WTC11 (cell line): Measurements from ENCODE around the gene SPINT2. TPM values are rescaled to one million over a fixed set of nuclear protein-coding genes. Genes with fewer than 3 reads are reported as not detected.

ENCODE experiments used
- ATAC-seq: fragments of 200-7000 bp; cut with Tn5 transposase; 2 replicates; pipeline ENCODE4 v1.10.0; 2021; ENCODE audit warnings: mild to moderate bottlenecking, moderate library complexity
- CTCF ChIA-PET: fragments of 300-600 bp; sonication (Branson Sonifier 250); formaldehyde crosslinking; loops from one replicate; lab custom pipeline; 2021; ENCODE audit warnings: antibody characterized with exemption; lab: Charles Lee
- POLR2A ChIA-PET: fragments of 350-600 bp; sonication (Branson Sonifier 250); formaldehyde crosslinking; loops from one replicate; lab custom pipeline; 2021; ENCODE audit warnings: antibody characterized with exemption; lab: Charles Lee
- DNase-seq: peaks from one replicate; pipeline ENCODE4 v3.0.0; 2021; ENCODE audit warnings: low spot score
- H3K27ac Mint-ChIP-seq: 2 replicates; pipeline ENCODE4 v1.8.0; 2021; ENCODE audit warnings: mixed read lengths
- H3K27me3 Mint-ChIP-seq: 2 replicates; pipeline ENCODE4 v1.8.0; 2021; ENCODE audit warnings: low read depth, mild to moderate bottlenecking, moderate library complexity, mixed read lengths
- H3K36me3 Mint-ChIP-seq: 2 replicates; pipeline ENCODE4 v1.8.0; 2021; ENCODE audit warnings: mixed read lengths
- H3K4me1 Mint-ChIP-seq: 2 replicates; pipeline ENCODE4 v1.8.0; 2022; ENCODE audit warnings: mixed read lengths
- H3K4me3 Mint-ChIP-seq: 2 replicates; pipeline ENCODE4 v1.8.0; 2021; ENCODE audit warnings: mild to moderate bottlenecking, moderate library complexity, mixed read lengths
- H3K9me3 Mint-ChIP-seq: 2 replicates; pipeline ENCODE4 v1.8.0; 2021; ENCODE audit warnings: mixed read lengths
- AR ChIP-seq: fragments of 250-450 bp; sonication (Bioruptor Pico); IDR thresholded peaks from 2 replicates; pipeline ENCODE4 v1.9.0; 2021; ENCODE audit warnings: mild to moderate bottlenecking
- ARID4B ChIP-seq: sonication (generic); formaldehyde crosslinking; IDR thresholded peaks from 2 replicates; pipeline ENCODE4 v1.8.0; 2023; ENCODE audit warnings: missing genetic modification reagents, mild to moderate bottlenecking, borderline replicate concordance
- ATF1 ChIP-seq: sonication (generic); formaldehyde crosslinking; IDR thresholded peaks from 2 replicates; pipeline ENCODE4 v1.8.1; 2023; ENCODE audit warnings: mild to moderate bottlenecking, moderate library complexity, missing genetic modification reagents
- ATF2 ChIP-seq: sonication (generic); formaldehyde crosslinking; IDR thresholded peaks from 2 replicates; pipeline ENCODE4 v1.8.1; 2022; ENCODE audit warnings: low read depth, missing genetic modification reagents, borderline replicate concordance
- CBFB ChIP-seq: sonication (generic); formaldehyde crosslinking; IDR thresholded peaks from 2 replicates; pipeline ENCODE4 v1.8.1; 2022; ENCODE audit warnings: mild to moderate bottlenecking, low read depth, missing genetic modification reagents
- CREM ChIP-seq: sonication (generic); formaldehyde crosslinking; IDR thresholded peaks from 2 replicates; pipeline ENCODE4 v1.8.1; 2022; ENCODE audit warnings: mild to moderate bottlenecking, missing genetic modification reagents, moderate library complexity
- HMGXB4 ChIP-seq: sonication (generic); formaldehyde crosslinking; IDR thresholded peaks from 2 replicates; pipeline ENCODE4 v1.8.1; 2023; ENCODE audit warnings: mild to moderate bottlenecking, moderate library complexity, missing genetic modification reagents
- IRF1 ChIP-seq: sonication (generic); formaldehyde crosslinking; IDR thresholded peaks from 2 replicates; pipeline ENCODE4 v1.8.0; 2023; ENCODE audit warnings: missing genetic modification reagents
- JAZF1 ChIP-seq: fragments of 250-450 bp; sonication (Bioruptor Pico); IDR thresholded peaks from 2 replicates; pipeline ENCODE4 v1.9.0; 2021; ENCODE audit warnings: moderate library complexity, mild to moderate bottlenecking, inconsistent platforms
- MAX ChIP-seq: sonication (generic); formaldehyde crosslinking; IDR thresholded peaks from 2 replicates; pipeline ENCODE4 v1.8.0; 2022; ENCODE audit warnings: mild to moderate bottlenecking, missing genetic modification reagents
- OVOL2 ChIP-seq: fragments of 250-450 bp; sonication (Bioruptor Pico); IDR thresholded peaks from 2 replicates; pipeline ENCODE4 v1.9.0; 2021; ENCODE audit warnings: mild to moderate bottlenecking, borderline replicate concordance
- PRDM15 ChIP-seq: sonication (generic); formaldehyde crosslinking; IDR thresholded peaks from 2 replicates; pipeline ENCODE4 v1.8.0; 2022; ENCODE audit warnings: missing genetic modification reagents
- RORB ChIP-seq: fragments of 250-450 bp; sonication (Bioruptor Pico); IDR thresholded peaks from 2 replicates; pipeline ENCODE4 v1.9.0; 2021; ENCODE audit warnings: mild to moderate bottlenecking
- SMAD4 ChIP-seq: sonication (generic); formaldehyde crosslinking; IDR thresholded peaks from 2 replicates; pipeline ENCODE4 v1.8.0; 2022; ENCODE audit warnings: mild to moderate bottlenecking, missing genetic modification reagents
- SP1 ChIP-seq: sonication (generic); formaldehyde crosslinking; conservative IDR thresholded peaks from 2 replicates; pipeline ENCODE4 v1.8.1; 2022; ENCODE audit warnings: missing genetic modification reagents
- TCF7 ChIP-seq: sonication (generic); formaldehyde crosslinking; IDR thresholded peaks from 2 replicates; pipeline ENCODE4 v1.8.0; 2022; ENCODE audit warnings: mild to moderate bottlenecking, low read depth, missing genetic modification reagents, moderate library complexity
- ZBTB21 ChIP-seq: sonication (generic); formaldehyde crosslinking; IDR thresholded peaks from 2 replicates; pipeline ENCODE4 v1.8.1; 2023; ENCODE audit warnings: mild to moderate bottlenecking, missing genetic modification reagents, borderline replicate concordance
- ZNF317 ChIP-seq: sonication (generic); formaldehyde crosslinking; IDR thresholded peaks from 2 replicates; pipeline ENCODE4 v1.8.1; 2023; ENCODE audit warnings: low read depth, mild to moderate bottlenecking, moderate library complexity, missing genetic modification reagents, borderline replicate concordance
- ZNF423 ChIP-seq: fragments of 250-450 bp; sonication (Bioruptor Pico); IDR thresholded peaks from 2 replicates; pipeline ENCODE4 v2.1.2; 2022; ENCODE audit warnings: mild to moderate bottlenecking, moderate library complexity
- total RNA-seq: library from RNA; stranded (reverse); gene quantifications from 3 replicates; pipeline ENCODE4 v1.2.3, GENCODE V29; 2021

Gene SPINT2
- total RNA-seq, 1 experiment from 2014 or later: 335 TPM

GRCh38 chr19:38293281-38293680, 28.9 kb downstream of the SPINT2 start:
- DNase-seq (no peak), ATAC-seq (no peak)
- POLR2A ChIA-PET: no interaction called here
- Mint-ChIP-seq H3K4me3 (no peak overlapping the region), H3K9me3 (peaks cover 7% of the 10 kb centered on the region; the same call in 1 of the 2 replicates), H3K36me3 (peaks cover 34% of the 10 kb centered on the region), H3K27ac (no peak overlapping the region), H3K4me1 (peaks cover 6% of the 10 kb centered on the region; the same call in 1 of the 2 replicates), H3K27me3 (no peaks in the 10 kb centered on the region; the same call in 1 of the 2 replicates)
- TF ChIP-seq ZNF317: no peak
- CTCF ChIA-PET: no interaction called here

GRCh38 chr19:38294090-38294489, 29.7 kb downstream of the SPINT2 start:
- peaks cover 6% of the 10 kb centered on the region; the same call in 1 of the 2 replicates for H3K4me1 Mint-ChIP-seq
- DNase-seq (no peak), ATAC-seq (no peak)
- CTCF ChIA-PET: interaction anchor here (1.0 kb wide), 2 partner anchors 50 to 152 kb away, joined by 3 read pairs; no protein-coding TSS in a partner anchor
- H3K9me3 Mint-ChIP-seq: peaks cover 7% of the 10 kb centered on the region; the same call in 1 of the 2 replicates
- peaks cover 29% of the 10 kb centered on the region for H3K36me3 Mint-ChIP-seq
- H3K27ac Mint-ChIP-seq: peak overlapping the region; percentile 41; the same call in 1 of the 2 replicates
- POLR2A ChIA-PET: no interaction called here
- no peak overlapping the region for H3K4me3 Mint-ChIP-seq
- no peaks in the 10 kb centered on the region; the same call in 1 of the 2 replicates for H3K27me3 Mint-ChIP-seq
- no peak for TF ChIP-seq RORB
- no peak for TF ChIP-seq MAX (CRISPR knock-in tag)
- no peak for TF ChIP-seq SP1 (CRISPR knock-in tag)
- TF ChIP-seq PRDM15 (CRISPR knock-in tag): no peak
- TF ChIP-seq CBFB: no peak
- TF ChIP-seq ARID4B (CRISPR knock-in tag): no peak
- TF ChIP-seq AR (CRISPR knock-in tag): no peak
- no peak for TF ChIP-seq ZNF423
- TF ChIP-seq TCF7: no peak
- no peak for TF ChIP-seq OVOL2 (CRISPR knock-in tag)
- no peak for TF ChIP-seq JAZF1 (CRISPR knock-in tag)
- TF ChIP-seq ZNF317: no peak
- TF ChIP-seq CREM (CRISPR knock-in tag): no peak
- no peak for TF ChIP-seq ATF2 (CRISPR knock-in tag)
- no peak for TF ChIP-seq HMGXB4
- no peak for TF ChIP-seq ZBTB21 (CRISPR knock-in tag)
- TF ChIP-seq SMAD4 (CRISPR knock-in tag): no peak
- TF ChIP-seq IRF1: no peak
- no peak for TF ChIP-seq ATF1 (CRISPR knock-in tag)
